HG03045 (cell line): ENCODE data around the gene SPRYD3.
"Not testable (repeated sequence)": the region's sequence is repeated elsewhere in the genome, so short reads cannot be mapped to it uniquely, and the experiment has no call there.

Experiments
- ATAC-seq: cut with Tn5 transposase; IDR thresholded peaks from one replicate; pipeline ENCODE4 v1.9.1; 2021; ENCODE audit warnings: mild to moderate bottlenecking, moderate library complexity; ENCODE audit not compliant: unreplicated experiment

SPRYD3 gene

GRCh38 chr12:53079226-53080117 is at the start of gene SPRYD3:
SPRYD3 (minus strand) TSS chr12:53079390; CDS start chr12:53079333, 57 bp downstream.
- ATAC-seq, result peak; percentile 97

- no peak for ATAC-seq
These were observed 48.0 kb upstream of the SPRYD3 start for GRCh38 chr12:53127169-53127568.

DNA sequence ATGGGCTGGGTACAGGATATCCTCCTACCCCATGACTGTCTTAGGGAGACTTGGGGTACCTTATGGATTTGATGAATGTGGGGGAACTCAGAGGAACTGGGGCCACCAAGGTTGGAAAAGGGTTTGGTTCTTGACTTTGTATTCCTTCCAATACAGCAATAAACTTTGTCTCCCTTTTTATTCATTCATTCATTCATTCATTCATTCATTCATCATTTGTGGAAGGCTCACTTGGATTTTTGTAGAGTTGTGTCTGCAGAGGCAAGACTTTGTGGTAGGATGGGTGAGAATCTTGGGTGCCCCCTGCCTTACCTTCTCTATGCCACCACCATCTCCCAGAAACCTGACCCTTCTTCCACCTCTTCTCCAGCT is 45.1 kb upstream of the SPRYD3 start:
- no peak for ATAC-seq

DNA sequence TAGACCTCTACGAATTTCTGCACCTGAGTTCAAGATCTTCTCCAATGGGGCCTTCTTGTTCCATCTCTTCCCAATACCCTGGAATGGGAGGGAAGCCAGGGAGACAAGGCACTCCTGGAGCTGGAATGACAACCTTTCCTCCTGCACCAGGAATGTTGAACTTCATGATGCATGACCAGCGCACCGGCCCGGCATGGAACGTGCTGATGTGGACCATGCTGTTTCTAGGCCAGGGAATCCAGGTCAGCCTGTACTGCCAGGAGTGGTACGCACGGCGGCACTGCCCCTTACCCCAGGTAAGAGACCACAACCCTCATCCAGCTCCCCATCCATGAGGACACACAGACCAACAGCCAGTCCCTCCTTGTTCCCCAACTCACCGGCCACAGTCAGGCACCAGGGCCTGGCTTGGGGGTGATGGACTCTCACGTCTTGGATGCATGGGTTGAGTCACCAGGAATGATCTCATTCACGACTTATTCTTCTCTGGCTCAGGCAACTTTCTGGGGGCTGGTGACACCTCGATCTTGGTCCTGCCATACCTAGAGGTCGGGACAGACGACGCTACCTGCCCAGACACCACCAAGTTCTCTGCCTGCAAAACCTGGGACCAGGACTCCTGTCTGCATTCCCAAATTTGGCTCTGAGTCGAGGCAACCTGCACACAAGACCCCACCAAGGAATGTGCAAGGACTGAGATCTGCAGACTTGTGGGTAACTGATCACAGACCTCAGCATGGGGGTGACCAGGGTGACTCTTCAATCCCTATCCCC is 44.6 kb upstream of the SPRYD3 start:
- ATAC-seq, result no peak

GRCh38 chr12:53122961-53123468 is 43.8 kb upstream of the SPRYD3 start:
- no peak for ATAC-seq

DNA sequence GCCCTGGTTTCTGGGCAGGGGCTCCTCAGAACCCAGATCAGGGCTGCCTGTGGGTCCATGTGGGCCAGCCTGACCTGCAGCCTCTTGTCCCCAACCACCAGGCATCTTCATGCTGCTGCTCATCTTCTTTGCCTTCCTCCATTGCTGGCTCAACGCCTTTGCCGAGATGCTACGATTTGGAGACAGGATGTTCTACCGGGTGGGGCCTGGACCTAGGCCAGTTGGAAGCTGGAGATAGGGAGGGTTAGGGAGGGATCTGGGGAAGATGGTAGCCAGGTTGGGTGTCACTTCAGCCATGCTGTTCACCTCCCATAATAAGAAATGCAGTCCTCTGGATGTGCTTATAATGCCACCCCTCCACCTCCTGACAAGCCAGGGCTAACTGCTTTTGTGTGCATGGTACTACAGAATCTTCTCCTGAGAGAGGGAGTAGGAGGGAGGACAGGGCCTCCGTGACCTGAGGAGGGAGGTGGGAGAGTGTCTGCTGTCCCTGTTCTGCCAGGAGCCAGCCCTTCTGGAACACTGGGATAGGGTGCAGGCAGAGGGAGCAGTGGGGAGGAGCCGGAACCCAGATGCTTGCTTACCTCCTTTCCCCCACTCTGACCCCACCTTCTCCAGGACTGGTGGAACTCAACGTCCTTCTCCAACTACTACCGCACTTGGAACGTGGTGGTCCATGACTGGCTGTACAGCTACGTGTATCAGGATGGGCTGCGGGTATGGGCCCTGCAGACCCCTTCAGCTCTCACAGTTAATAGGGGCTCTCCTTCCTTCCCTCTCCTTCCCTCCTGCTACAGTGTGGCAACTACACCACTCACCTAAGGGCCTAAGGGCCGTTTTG is 41.7 kb upstream of the SPRYD3 start:
- ATAC-seq, result no peak

DNA sequence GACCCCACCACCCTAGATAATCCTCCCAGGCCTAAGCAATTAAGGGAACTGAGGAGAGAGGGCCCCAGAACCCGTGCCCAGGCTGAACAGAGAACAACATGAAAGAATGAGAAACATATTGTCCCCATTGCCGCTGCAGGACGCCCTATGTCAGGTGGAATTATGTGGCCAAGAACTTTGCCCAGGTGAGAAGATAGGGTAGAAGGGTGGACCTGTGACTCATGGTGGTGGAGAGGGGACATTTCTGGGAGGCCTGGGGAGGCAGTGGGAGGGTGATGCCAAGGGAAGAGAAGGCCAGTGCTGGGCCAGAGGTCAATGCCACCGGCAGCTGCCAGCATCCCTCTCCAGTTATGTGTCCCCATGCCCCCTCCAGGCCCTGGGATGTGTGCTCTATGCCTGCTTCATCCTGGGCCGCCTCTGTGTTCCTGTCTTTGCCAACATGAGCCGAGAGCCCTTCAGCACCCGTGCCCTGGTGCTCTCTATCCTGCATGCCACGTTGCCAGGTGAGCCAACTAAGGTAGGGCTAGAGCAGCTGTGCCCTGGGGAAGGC is 39.6 kb upstream of the SPRYD3 start:
- no peak for ATAC-seq

DNA sequence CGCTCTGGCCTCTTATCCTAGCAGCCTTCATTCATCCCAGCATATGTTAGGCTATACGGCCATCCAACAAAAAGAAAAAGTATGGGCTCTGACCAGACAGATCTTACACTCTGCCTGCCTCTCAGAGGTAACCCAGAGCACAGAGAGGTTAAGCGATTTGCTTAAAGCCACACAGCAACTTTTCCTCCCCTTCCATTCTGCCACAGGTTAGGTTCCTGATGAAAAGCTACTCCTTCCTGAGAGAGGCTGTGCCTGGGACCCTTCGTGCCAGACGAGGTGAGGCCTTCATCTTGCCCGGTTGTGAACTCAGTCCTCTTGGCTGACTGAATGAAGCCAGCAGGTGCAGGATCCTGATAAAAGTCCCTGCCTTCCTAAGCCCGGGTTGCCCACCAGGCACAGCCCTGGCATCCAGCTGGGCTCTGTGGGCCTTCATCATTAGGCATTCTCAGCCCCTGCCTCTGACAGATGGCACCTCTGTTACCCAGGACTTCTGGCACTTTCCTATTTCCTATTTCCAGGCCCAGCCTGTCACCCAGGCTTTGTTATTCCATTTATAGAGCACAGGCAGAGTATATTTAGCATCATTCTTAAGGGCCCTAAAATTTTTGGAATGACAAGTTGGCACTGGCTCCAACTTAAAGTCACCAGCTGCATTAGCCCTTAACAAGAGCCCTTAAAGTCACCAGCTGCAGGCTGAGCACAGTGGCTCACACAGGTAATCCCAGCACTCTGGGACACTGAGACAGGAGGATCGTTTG is 36.9 kb upstream of the SPRYD3 start:
- ATAC-seq, result no peak

DNA sequence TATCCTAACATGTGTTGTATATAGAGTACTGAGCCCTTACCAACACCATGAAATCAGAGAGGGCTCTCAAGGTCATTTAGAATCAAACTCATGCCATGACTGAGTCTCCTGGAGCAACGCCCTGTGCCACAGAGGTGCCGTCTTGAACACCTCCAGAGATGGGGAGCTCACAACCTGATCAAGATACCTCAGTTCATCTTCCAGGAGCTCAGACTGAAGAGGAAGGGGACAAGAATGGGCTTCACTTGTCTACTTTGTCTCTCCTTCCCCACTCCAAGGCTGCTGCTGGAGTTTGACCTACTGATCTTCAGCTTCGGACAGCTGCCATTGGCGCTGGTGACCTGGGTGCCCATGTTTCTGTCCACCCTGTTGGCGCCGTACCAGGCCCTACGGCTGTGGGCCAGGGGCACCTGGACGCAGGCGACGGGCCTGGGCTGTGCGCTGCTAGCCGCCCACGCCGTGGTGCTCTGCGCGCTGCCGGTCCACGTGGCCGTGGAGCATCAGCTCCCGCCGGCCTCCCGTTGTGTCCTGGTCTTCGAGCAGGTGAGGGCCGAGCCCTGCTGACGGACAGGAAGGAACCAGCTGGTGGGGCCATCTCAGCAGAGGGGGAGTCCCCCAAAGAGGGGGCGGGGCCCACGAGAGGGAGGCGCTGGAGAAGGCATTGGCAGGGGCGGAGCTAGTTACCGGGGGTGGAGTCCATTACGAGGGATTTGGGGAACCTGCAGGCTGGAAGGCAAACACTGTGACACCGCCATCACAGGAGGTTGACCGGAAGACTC is 36.1 kb upstream of the SPRYD3 start:
- ATAC-seq, result no peak

GRCh38 chr12:53113951-53114350 is 34.8 kb upstream of the SPRYD3 start:
- no peak for ATAC-seq

DNA sequence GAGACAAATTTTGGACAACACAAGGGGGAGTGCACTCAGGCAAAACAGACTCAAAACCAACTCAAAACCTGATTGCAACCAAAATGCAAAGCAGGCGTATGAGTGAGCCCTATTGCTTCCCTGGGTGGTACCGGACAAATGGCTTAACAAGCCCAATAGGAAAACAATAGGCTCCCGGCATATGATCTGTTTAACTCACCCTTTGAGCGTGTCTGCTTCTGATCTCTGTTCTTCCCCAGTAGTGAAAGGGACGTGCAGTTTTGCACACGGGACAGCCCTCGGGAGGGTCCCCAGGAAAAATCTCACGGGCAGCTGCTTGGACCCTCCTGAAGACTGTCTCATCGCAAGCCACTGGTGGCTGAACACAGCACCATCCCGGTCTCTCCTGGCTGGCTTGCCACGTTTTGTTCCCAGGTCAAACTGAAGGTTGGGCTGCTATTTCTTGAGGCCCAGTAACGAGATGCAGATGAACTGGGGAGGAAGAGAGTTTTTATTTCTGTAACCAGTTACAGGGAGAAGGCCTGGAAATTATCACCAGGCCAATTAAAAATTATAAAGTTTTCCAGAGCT is 34.0 kb upstream of the SPRYD3 start:
- no peak for ATAC-seq

DNA sequence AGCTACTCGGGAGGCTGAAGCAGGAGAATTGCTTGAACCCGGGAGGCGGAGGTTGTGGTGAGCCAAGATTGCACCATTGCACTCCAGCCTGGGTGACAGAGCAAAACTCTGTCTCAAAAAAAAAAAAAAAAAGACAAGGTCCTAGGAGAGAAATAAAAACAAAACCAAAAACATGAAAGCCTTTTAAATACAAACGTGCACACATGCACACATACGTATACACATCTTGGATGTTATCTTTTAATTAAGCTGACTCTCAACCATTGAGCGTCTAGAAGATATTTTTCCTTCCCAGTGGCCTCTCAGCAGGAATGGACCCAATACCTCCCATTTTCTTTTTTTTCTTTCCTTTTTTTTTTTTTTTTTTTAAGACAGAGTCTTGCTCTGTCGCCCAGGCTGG is 33.2 kb upstream of the SPRYD3 start:
- ATAC-seq, result not testable (repeated sequence)

GRCh38 chr12:53107122-53107521 is 27.9 kb upstream of the SPRYD3 start:
- ATAC-seq, result no peak

DNA sequence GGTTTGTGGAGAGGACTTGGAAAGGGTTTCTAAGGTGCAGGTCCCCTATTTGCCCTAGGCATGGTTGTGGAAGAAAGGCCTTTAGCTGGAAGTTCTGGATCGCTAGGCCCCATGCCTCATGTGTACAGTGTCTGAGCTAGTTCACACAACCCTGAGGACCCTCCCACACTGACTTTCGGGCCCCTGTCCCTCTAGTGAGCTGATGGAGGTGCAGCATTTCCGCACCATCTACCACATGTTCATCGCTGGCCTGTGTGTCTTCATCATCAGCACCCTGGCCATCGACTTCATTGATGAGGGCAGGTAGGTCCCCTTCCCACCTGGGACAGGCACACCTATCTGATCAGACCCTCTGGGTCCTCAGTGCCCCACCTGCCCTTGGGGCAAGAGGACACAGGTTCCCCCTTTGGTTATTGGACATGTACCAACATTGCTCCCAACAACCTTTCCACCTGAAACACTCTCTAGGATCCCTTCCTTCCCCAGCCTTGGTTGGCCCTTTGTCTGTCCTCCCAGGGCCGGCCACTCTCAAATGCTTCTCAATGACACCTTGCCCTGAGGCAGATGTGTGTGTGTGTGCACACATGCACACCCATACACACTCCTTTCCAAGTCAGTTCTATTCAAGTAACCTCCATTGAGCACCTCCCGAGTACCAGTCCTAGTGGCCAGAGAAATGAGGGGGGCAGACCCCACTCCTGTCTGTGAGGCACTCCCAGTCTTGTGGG is 26.7 kb upstream of the SPRYD3 start:
- no peak for ATAC-seq

GRCh38 chr12:53105256-53105655 is 26.1 kb upstream of the SPRYD3 start:
- no peak for ATAC-seq

GRCh38 chr12:53103860-53104305 is 24.7 kb upstream of the SPRYD3 start:
- no peak for ATAC-seq

DNA sequence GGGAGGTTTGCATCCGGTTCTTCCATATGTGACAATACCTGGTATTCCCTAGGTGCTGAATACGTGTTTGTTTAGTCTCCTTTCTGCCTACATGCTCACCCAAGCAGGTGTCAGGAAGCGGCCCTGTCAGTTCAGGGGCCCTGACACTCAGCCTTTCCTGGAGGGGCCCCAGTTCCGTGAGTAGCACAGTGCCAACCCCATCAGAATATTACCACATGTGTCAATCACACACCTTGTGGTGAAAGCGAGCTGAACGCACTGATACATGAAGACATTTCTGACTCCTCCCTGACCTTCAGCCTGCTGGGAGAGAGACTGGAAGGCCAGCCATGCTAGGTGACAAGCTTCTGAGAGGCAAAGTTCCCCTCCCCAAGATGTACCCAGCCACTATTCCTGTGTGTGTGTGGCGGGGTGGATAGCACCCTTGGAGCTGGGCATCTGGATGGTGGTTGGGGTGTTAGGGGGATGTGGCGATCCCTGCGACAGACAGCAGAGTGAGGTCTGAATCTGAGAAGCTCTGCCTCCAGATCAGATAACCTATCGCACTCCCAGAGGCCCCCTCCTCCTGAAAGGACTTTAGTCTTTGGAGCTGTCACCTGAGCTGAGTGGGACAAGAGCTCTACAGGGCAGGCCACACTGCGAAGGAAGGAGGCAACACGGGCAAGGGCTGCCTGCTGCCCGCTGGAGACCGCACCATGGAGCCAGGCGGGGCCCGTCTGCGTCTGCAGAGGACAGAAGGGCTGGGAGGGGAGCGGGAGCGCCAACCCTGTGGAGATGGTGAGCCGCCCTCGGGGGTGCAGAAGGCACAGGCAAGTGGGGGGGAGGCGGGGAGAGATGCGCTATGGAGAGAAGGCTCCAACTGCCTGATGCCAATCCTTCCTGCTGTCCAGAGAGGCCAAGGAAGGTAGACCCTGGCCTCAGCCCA is 24.0 kb upstream of the SPRYD3 start, which contains the start of gene SOAT2:
TSS of gene SOAT2 (plus strand) at position 604 of the 925 bp plus-strand sequence. CDS start at position 696, 92 bp downstream.
- ATAC-seq, result no peak
